GDM1 (cell line): ENCODE results near the gene TYRP1.

Source experiments
- DNase-seq: peaks from one replicate; lab custom pipeline; 2025; lab: John Stamatoyannopoulos, UW

The TYRP1 gene

DNA sequence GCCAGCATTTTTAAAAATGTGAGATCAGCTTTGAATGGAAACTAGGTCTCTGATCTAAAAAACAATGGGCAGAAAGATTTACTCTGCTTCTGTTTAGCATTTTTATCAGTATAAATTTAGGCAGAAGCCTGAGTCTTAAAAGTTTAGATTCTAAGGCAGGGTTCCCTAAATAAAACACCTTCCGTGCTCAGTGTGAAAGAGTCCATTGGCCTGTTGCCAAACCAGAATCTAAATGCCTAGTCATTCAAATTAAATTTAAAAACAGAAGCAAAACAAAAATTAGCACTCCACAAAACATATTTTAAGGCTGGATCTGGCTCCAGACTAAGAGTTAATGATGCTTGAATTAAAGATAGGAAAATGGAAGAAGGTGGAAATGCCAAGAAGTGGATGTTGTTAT, 4.5 kb downstream of the TYRP1 start:
- DNase-seq, result no peak

DNA sequence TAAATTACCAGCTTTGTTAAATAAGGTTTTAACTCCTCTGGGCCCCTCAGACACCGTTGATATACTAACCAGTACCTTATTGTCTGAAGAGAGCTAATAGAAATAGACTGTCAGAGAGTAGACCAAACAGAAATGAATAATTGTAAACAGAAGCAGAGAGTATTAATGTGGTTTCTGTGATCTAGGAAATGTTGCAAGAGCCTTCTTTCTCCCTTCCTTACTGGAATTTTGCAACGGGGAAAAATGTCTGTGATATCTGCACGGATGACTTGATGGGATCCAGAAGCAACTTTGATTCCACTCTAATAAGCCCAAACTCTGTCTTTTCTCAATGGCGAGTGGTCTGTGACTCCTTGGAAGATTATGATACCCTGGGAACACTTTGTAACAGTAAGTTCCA, 5.1 kb downstream of the TYRP1 start:
- no peak for DNase-seq

- no peak for DNase-seq
Measured at GRCh38 chr9:12698986-12699385, 5.8 kb downstream of the TYRP1 start.

- DNase-seq, result no peak
Measured at GRCh38 chr9:12699529-12699928, 6.3 kb downstream of the TYRP1 start.

GRCh38 chr9:12701126-12701525, 7.9 kb downstream of the TYRP1 start:
- no peak for DNase-seq

DNA sequence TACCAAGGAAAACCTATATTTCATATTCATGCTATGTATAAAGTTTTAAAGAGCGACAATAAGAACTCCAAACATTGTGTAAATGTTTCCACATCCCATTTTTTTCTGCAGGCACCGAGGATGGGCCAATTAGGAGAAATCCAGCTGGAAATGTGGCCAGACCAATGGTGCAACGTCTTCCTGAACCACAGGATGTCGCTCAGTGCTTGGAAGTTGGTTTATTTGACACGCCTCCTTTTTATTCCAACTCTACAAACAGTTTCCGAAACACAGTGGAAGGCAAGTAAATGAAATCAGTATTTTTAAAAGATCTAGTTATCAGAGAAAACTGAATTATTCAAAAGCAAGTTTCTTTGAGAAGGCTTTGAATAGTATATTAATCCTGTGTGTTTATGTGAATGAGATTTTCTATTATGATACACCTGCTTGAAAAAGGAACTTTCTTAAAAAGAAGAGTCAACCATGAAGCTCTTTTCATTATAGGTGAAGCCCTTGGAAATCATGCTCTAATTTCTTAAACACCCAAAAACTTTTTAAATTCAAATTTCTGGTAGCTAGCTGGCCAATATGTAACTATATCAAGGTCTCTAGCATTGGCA, 9.1 kb downstream of the TYRP1 start:
- no peak for DNase-seq

- DNase-seq, result no peak
Measured at GRCh38 chr9:12703996-12704395, 10.8 kb downstream of the TYRP1 start.

GRCh38 chr9:12705738-12706391, 12.7 kb downstream of the TYRP1 start:
- DNase-seq, result no peak

DNA sequence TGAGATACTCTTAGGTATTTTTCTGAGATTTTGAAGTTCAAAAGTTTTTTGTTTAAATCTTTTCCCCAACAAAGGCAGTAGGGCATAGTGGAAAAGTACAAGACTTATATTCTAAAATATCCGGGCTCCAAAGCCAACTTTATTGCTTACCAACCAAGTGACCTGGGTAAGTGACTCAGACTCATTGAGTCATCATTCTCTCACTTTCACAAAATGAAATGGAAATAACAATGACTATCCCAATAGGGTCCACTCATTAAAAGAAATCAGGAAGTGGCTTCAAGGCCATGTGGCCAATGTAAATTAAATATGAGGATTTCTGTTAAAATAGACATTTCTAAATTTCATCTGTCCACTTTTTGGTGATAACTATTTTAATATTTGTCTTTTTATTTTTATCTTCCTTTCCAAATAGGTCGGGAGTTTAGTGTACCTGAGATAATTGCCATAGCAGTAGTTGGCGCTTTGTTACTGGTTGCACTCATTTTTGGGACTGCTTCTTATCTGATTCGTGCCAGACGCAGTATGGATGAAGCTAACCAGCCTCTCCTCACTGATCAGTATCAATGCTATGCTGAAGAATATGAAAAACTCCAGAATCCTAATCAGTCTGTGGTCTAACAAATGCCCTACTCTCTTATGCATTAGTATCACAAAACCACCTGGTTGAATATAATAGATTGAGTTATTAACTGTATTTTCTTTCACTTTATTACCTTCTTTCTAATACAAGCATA, 15.5 kb downstream of the TYRP1 start:
- DNase-seq, result no peak

- no peak for DNase-seq
Measured at GRCh38 chr9:12712532-12712931, 19.3 kb downstream of the TYRP1 start.

DNA sequence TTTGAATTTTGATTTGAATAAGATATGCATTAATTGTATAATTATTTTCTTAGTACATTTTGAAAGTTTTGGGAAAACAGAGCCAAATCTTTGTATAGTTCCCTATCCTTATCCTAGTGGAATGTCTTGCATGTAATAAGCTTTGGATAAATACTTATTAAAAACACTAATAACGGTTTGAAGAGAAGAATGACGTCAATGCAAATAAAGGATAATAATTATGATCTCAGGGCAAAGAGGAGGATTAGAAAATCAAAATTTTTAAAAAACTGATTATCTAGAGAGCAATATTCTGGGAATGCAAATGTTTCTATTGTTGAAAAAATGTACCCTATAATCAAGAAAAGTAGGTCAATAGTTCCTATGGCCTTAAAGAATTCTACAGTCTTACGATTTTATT, 22.1 kb downstream of the TYRP1 start:
- DNase-seq, result no peak

DNA sequence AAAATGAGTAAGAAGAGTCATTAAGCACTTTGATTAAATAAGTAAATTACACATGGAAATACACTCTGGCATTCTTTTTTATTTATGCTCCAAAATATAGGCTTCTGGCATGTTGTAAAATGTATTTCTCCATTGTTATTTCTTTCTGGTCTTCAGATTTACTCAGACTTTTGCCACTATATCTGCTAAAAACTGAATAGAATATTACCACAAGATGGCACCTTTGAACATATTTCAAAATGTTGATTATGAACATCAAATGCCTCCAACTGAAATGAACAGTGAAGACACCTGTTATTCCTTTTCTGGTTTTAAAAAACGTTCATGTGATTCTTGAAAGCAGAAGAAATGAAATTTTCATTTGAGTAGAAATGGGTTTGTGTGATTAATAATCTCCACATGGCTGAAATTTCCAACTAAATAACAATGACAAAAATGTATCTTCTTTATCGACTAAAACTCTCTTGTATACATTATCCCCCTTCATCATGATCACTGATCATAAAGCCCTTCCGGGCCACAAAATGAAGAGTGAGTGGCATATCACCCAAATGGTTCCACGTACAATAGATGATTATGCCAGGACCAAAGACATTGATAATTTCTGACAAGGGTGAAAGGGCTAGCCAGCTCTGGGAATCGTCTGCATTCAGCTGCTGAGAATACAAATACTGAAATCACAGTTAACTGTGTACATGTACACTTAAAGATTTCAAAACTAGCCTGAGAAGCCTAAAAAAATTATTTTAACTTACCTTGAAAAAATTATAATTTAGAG, 23.8 kb downstream of the TYRP1 start:
- DNase-seq, result no peak

- no peak for DNase-seq
Measured at GRCh38 chr9:12717907-12718306, 24.7 kb downstream of the TYRP1 start.

DNA sequence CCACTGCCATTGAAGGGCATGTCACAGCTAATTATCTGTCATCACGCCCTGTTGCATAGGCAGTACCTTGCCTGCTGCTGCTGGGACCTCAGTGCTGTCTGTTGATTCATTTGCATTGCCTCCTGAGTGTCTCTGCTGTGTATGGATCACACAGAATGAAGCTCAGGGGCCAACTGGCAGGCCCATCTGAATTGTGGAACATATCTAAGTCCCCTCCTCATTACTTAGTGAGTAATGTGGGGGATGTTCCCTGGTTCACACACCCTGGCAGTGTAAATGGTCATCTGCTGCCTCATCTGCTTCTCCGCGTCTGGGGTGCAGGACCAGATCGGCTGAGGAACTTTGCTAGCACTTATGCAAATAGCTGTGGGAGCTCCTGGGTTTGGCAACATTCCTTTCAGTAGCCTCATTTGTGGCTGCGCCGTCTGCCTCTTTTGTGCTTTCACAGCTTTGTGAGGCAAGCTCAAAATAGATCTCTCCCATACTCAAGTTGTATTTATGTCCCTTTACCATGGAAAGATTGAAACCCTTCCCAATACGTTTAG, 25.4 kb downstream of the TYRP1 start:
- DNase-seq, result no peak

DNA sequence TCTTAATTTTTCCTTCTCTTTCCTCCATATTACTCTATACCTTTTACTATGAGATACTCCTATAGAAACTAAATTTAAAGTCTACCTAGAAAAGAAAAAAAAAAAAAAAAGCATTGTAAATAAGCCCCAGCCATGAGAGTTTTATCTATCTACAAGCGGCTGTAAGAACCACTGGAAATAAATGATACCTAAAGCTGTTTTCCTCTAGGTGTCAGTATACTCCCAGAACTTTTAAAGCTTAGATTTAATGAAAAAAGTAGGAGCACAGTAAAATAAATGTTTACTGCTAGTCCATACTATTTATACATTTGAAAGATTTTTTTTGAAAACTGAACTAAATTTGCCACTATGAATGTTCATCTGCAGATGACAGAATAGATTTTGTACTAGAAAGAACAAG, 26.2 kb downstream of the TYRP1 start:
- no peak for DNase-seq

GRCh38 chr9:12720551-12720950, 27.4 kb downstream of the TYRP1 start:
- DNase-seq, result no peak

DNA sequence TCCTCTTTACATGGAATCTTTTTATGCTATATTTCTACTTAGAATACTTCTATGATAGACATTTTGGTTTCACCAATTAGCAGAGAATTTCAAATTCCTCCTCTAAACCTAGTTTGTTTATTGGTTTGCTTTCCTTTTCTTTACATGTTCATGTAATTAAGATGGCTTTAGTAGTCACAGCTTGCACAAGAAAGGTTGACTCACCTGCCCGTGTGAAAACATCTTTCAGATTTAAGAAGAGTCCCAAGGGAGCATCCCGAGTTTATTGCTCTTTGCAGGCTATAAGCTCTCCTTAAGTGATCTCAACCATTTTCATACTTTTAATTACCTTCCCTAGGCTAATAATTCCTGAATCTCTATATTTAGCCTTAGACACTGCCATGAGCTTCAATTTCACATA, 28.9 kb downstream of the TYRP1 start:
- no peak for DNase-seq

GRCh38 chr9:12723409-12724028, 30.3 kb downstream of the TYRP1 start:
- DNase-seq, result no peak

- DNase-seq, result no peak
Measured at GRCh38 chr9:12726795-12727194, 33.6 kb downstream of the TYRP1 start.

GRCh38 chr9:12730198-12730597, 37.0 kb downstream of the TYRP1 start:
- DNase-seq, result no peak

- DNase-seq, result no peak
Measured at GRCh38 chr9:12730927-12731326, 37.7 kb downstream of the TYRP1 start.

- DNase-seq, result no peak
Measured at GRCh38 chr9:12732971-12733370, 39.8 kb downstream of the TYRP1 start.
